ENCODE data around the gene TTF1. TPM values are rescaled to one million over a fixed set of nuclear protein-coding genes. Genes with fewer than 3 reads are reported as not detected.
A peak's percentile ranks its signal among the peaks of the same experiment; 100 is the strongest.

Gene TTF1
- total and polyA plus RNA-seq, 10 of the 15 experiments (the other 5 are each of a cell fraction or from before 2014, with no cell fraction given), result 11.3 to 25.5 (median 16.0) TPM

GRCh38 chr9:132406554-132407122 is at the start of gene TTF1 (continued):
- no peak for TF ChIP-seq YBX1 (IDR thresholded peaks at IDR 0.05)
- TF ChIP-seq TCF12 (IDR thresholded peaks at IDR 0.05; ENCODE audit: low read depth, low read length), result peak; percentile 41; the same call in 1 of the 2 replicates
- TF ChIP-seq, protein P1, sequence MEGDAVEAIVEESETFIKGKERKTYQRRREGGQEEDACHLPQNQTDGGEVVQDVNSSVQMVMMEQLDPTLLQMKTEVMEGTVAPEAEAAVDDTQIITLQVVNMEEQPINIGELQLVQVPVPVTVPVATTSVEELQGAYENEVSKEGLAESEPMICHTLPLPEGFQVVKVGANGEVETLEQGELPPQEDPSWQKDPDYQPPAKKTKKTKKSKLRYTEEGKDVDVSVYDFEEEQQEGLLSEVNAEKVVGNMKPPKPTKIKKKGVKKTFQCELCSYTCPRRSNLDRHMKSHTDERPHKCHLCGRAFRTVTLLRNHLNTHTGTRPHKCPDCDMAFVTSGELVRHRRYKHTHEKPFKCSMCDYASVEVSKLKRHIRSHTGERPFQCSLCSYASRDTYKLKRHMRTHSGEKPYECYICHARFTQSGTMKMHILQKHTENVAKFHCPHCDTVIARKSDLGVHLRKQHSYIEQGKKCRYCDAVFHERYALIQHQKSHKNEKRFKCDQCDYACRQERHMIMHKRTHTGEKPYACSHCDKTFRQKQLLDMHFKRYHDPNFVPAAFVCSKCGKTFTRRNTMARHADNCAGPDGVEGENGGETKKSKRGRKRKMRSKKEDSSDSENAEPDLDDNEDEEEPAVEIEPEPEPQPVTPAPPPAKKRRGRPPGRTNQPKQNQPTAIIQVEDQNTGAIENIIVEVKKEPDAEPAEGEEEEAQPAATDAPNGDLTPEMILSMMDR (IDR thresholded peaks at IDR 0.05 in 2 of 3, conservative IDR thresholded peaks at IDR 0.05 in 1 of 3; ENCODE audit: control insufficient read depth in 2 of 3, extremely low read depth in 1 of 3, insufficient read depth in 1 of 3, low read depth in 3 of 3, low read length in 3 of 3), result no peak
- no peak for TF ChIP-seq RB1 (IDR thresholded peaks at IDR 0.05; ENCODE audit: borderline replicate concordance)
- TF ChIP-seq ASH2L (IDR thresholded peaks at IDR 0.05; ENCODE audit: borderline replicate concordance, low read depth), result no peak
- TF ChIP-seq, protein P2, sequence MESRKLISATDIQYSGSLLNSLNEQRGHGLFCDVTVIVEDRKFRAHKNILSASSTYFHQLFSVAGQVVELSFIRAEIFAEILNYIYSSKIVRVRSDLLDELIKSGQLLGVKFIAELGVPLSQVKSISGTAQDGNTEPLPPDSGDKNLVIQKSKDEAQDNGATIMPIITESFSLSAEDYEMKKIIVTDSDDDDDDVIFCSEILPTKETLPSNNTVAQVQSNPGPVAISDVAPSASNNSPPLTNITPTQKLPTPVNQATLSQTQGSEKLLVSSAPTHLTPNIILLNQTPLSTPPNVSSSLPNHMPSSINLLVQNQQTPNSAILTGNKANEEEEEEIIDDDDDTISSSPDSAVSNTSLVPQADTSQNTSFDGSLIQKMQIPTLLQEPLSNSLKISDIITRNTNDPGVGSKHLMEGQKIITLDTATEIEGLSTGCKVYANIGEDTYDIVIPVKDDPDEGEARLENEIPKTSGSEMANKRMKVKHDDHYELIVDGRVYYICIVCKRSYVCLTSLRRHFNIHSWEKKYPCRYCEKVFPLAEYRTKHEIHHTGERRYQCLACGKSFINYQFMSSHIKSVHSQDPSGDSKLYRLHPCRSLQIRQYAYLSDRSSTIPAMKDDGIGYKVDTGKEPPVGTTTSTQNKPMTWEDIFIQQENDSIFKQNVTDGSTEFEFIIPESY (IDR thresholded peaks at IDR 0.05), result no peak

DNA sequence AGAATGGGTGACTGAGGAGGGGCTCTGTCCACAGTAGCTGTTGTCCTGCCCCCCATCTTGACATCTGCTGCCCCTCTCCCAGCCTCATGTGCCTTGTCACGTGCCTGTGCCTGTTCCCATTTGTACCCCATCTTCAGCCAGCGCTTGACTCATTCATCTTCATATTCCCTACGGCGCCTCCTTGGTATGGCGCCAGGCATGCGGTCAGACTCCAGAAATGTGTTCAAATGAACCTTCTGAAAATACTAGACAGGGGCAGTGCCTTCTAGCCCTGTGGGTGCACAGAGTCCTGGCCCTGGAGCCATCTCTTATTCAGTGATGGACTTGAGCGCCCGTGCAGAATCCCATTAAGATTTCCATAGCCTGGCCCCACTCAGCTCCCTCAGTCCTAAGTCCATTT is 49.6 kb upstream of the TTF1 start:
- BruUV-seq (replicated peaks), result no TSS peak
- Histone ChIP-seq H3K79me2 (ENCODE audit: control insufficient read depth, insufficient read depth, low read length) (no peaks in the 10 kb centered on the region), H3K27me3 (replicated peaks in 1 of 2; ENCODE audit: control insufficient read depth in 2 of 2, insufficient read depth in 2 of 2, low read length in 1 of 2) (peaks cover 0 to 1% of the 10 kb centered on the region in 2 experiments; a peak in 1 of 4 replicates), H3K27ac (ENCODE audit: control insufficient read depth, insufficient read depth) (no peak overlapping the region), H3K9me3 (replicated peaks; ENCODE audit: control insufficient read depth, insufficient read depth, low read length) (no peaks in the 10 kb centered on the region), H3K9ac (ENCODE audit: control insufficient read depth, insufficient read depth, low read length) (no peak overlapping the region), H3K4me1 (ENCODE audit: control insufficient read depth, insufficient read depth, low read length) (no peaks in the 10 kb centered on the region), H3K4me3 (no peak overlapping the region), H3K36me3 (ENCODE audit: control insufficient read depth in 2 of 2, insufficient read depth in 2 of 2, low read length in 1 of 2) (no peaks in the 10 kb centered on the region), H4K20me1 (ENCODE audit: control insufficient read depth, insufficient read depth) (no peaks in the 10 kb centered on the region), H3K4me2 (ENCODE audit: control insufficient read depth, insufficient read depth) (no peak overlapping the region), H2AFZ (ENCODE audit: control insufficient read depth, low read depth, low read length) (no peak overlapping the region)
- ChIA-PET RAD21 (ENCODE audit: unreplicated experiment) (no interaction called here), SMC1A (ENCODE audit: uncharacterized antibody, unreplicated experiment) (no interaction called here), POLR2A (no interaction called here), CTCF (no interaction called here)
- 54% methylated on average over 8 of the region's 8 CpGs for WGBS (ENCODE audit: insufficient coverage, insufficient replicate concordance, low lambda C conversion rate, missing lambda C conversion rate)
- no peak for FAIRE-seq
- no peak for DNase-seq (ENCODE audit: low read depth, low spot score)
- no peak for ATAC-seq
- in situ Hi-C loops (cut with MboI), result no loop called here
- intact Hi-C loops (cut with micrococcal nuclease; ENCODE audit: unreplicated experiment), result no loop called here
- TF ChIP-seq ZNF24 (IDR thresholded peaks at IDR 0.05), result no peak
- TF ChIP-seq, protein P3, sequence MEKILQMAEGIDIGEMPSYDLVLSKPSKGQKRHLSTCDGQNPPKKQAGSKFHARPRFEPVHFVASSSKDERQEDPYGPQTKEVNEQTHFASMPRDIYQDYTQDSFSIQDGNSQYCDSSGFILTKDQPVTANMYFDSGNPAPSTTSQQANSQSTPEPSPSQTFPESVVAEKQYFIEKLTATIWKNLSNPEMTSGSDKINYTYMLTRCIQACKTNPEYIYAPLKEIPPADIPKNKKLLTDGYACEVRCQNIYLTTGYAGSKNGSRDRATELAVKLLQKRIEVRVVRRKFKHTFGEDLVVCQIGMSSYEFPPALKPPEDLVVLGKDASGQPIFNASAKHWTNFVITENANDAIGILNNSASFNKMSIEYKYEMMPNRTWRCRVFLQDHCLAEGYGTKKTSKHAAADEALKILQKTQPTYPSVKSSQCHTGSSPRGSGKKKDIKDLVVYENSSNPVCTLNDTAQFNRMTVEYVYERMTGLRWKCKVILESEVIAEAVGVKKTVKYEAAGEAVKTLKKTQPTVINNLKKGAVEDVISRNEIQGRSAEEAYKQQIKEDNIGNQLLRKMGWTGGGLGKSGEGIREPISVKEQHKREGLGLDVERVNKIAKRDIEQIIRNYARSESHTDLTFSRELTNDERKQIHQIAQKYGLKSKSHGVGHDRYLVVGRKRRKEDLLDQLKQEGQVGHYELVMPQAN (conservative IDR thresholded peaks at IDR 0.05), result no peak
- TF ChIP-seq HDAC2 (IDR thresholded peaks at IDR 0.05), result no peak
- no peak for TF ChIP-seq REST (IDR thresholded peaks at IDR 0.05; ENCODE audit: low read depth, low read length)
- no peak for TF ChIP-seq NFIC (IDR thresholded peaks at IDR 0.05; ENCODE audit: low read depth, low read length)

Measured in GM12878 (cell line).